ENCODE measurements around the gene SLC39A11.

GRCh38 chr17:72812823-72813222 lies 279.7 kb downstream of the SLC39A11 start:
- TF ChIP-seq CTCF (conservative IDR thresholded peaks at IDR 0.05; ENCODE audit: low read depth, low read length) (no peak), EZH2 (IDR thresholded peaks at IDR 0.05; ENCODE audit: borderline replicate concordance, low read depth, low read length, poor library complexity, severe bottlenecking) (no peak)
